HS-27A (cell line): ENCODE results near the gene PTPRK.
A peak's percentile ranks its signal among the peaks of the same experiment; 100 is the strongest.
"Not testable (repeated sequence)": the region's sequence is repeated elsewhere in the genome, so short reads cannot be mapped to it uniquely, and the experiment has no call there.

ENCODE experiments used
- DNase-seq: peaks from one replicate; pipeline ENCODE4 v3.0.0-alpha.2; 2012; ENCODE audit warnings: low read depth, missing footprints

The PTPRK gene

GRCh38 chr6:127956260-127956888 is 564.0 kb downstream of the PTPRK start:
- peak; percentile 41 for DNase-seq

GRCh38 chr6:127954082-127954481 is 566.3 kb downstream of the PTPRK start:
- no peak for DNase-seq

GRCh38 chr6:127952831-127953230 is 567.6 kb downstream of the PTPRK start:
- DNase-seq = no peak

- DNase-seq = no peak
Observed at GRCh38 chr6:127952176-127952575, 568.2 kb downstream of the PTPRK start.

GRCh38 chr6:127951172-127951917 is 569.1 kb downstream of the PTPRK start:
- DNase-seq = no peak

GRCh38 chr6:127950566-127951145 is 569.7 kb downstream of the PTPRK start:
- no peak for DNase-seq

GRCh38 chr6:127949251-127949650 is 571.1 kb downstream of the PTPRK start:
- DNase-seq = no peak

GRCh38 chr6:127946388-127946787 is 574.0 kb downstream of the PTPRK start:
- DNase-seq = no peak

GRCh38 chr6:127945434-127946097 is 574.8 kb downstream of the PTPRK start:
- no peak for DNase-seq

GRCh38 chr6:127941228-127941627 is 579.2 kb downstream of the PTPRK start:
- DNase-seq = no peak

- no peak for DNase-seq
Observed at GRCh38 chr6:127939442-127940066, 580.8 kb downstream of the PTPRK start.

GRCh38 chr6:127938701-127939100 is 581.7 kb downstream of the PTPRK start:
- no peak for DNase-seq

GRCh38 chr6:127937747-127938146 is 582.7 kb downstream of the PTPRK start:
- no peak for DNase-seq

- DNase-seq = no peak
Observed at GRCh38 chr6:127937102-127937501, 583.3 kb downstream of the PTPRK start.

- no peak for DNase-seq
Observed at GRCh38 chr6:127934956-127935355, 585.4 kb downstream of the PTPRK start.

- DNase-seq = no peak
Observed at GRCh38 chr6:127933852-127934840, 586.3 kb downstream of the PTPRK start.

- DNase-seq = no peak
Observed at GRCh38 chr6:127933137-127933536, 587.3 kb downstream of the PTPRK start.

GRCh38 chr6:127932708-127933107 is 587.7 kb downstream of the PTPRK start:
- DNase-seq = no peak

- DNase-seq = not testable (repeated sequence)
Observed at GRCh38 chr6:127926441-127926840, 594.0 kb downstream of the PTPRK start.

- DNase-seq = no peak
Observed at GRCh38 chr6:127924440-127924839, 596.0 kb downstream of the PTPRK start.

- no peak for DNase-seq
Observed at GRCh38 chr6:127924031-127924430, 596.4 kb downstream of the PTPRK start.
